Heart left ventricle (tissue), 16 donors: ENCODE data around the gene PPP2R5B. TPM values are rescaled to one million over a fixed set of nuclear protein-coding genes. Genes with fewer than 3 reads are reported as not detected.

Source experiments
- ATAC-seq, 4 donors: fragments of 200-7000 bp; cut with Tn5 transposase; one replicate each; pipeline ENCODE4 v1.9.1; 2020 to 2022; ENCODE audit warnings: moderate library complexity in 4 of 4, mild to moderate bottlenecking in 3 of 4, moderate number of reproducible peaks in 1 of 4
- DNase-seq, 5 donors: peaks; one replicate each; pipeline ENCODE4 v3.0.0-alpha.2; 2020
- H3K27ac ChIP-seq, 12 donors: fragments of 200-600 bp; sonication (generic) in 4 of 12; one replicate each; pipeline versions ENCODE4 v1.5.0 to v1.8.0; 2016 to 2022; ENCODE audit warnings: mild to moderate bottlenecking in 2 of 12
- H3K27me3 ChIP-seq, 9 donors: fragments of 200-600 bp; sonication (generic) in 2 of 9; one replicate each; pipeline versions ENCODE4 v1.5.1 to v1.8.0; 2016 to 2022; ENCODE audit warnings: mild to moderate bottlenecking in 3 of 9
- H3K36me3 ChIP-seq, 9 donors: fragments of 200-600 bp; sonication (generic) in 2 of 9; one replicate each; pipeline versions ENCODE4 v1.5.0 to v1.8.0; 2018 to 2022; ENCODE audit warnings: mild to moderate bottlenecking in 2 of 9
- H3K4me1 ChIP-seq, 12 donors: fragments of 200-600 bp; sonication (generic) in 4 of 12; one replicate each; pipeline versions ENCODE4 v1.5.0 to v1.8.0; 2016 to 2022; ENCODE audit warnings: mild to moderate bottlenecking in 3 of 12
- H3K4me3 ChIP-seq, 12 donors: fragments of 200-600 bp; sonication (generic) in 4 of 12; one replicate each; pipeline versions ENCODE4 v1.5.0 to v1.8.0; 2017 to 2022; ENCODE audit warnings: mild to moderate bottlenecking in 9 of 12, moderate library complexity in 4 of 12
- H3K9me3 ChIP-seq, 12 donors: fragments of 200-600 bp; sonication (generic) in 4 of 12; one replicate each; pipeline versions ENCODE4 v1.5.0 to v1.8.0; 2016 to 2022; ENCODE audit warnings: mild to moderate bottlenecking in 1 of 12
- POLR2A ChIP-seq, 2 donors: fragments of 450-650 bp; IDR thresholded peaks; one replicate each; pipeline ENCODE4 v1.6.1; 2017; ENCODE audit warnings: antibody characterized with exemption in 2 of 2, mild to moderate bottlenecking in 2 of 2, moderate library complexity in 2 of 2
- WGBS, 4 donors: extraction: QIAGEN DNeasy Blood & Tissue Kit in 2 of 4; methylation state at CpG; one replicate each; pipeline versions ENCODE4 v1.1.5 to v1.1.7; 2013 to 2018; 5-methylcytosine and 5-hydroxymethylcytosine counted together
- intact Hi-C, 10 donors: fragments of 100-400 bp; cut with DNase I; formaldehyde crosslinking; loops; one replicate each; pipeline versions ENCODE4 v1.11.1 to v1.14.2; 2022
- polyA plus RNA-seq, 2 donors: library from polyadenylated mRNA; stranded (reverse); fragments of 200-250 nt; gene quantifications; one replicate each; pipeline ENCODE4 v1.2.3, GENCODE V29; 2013
- total RNA-seq, 9 donors: library from RNA; depleted of rRNA in 2 of 9; stranded (reverse); fragments of >200 nt in 2 of 9; fragmentation: NEBNext Ultra II Directional in 3 of 9; extraction: Animal tissue kit (Norgen Biotek cat#: 25700) in 3 of 9; gene quantifications; one replicate each; pipeline versions ENCODE4 v1.1.0 to v1.2.4, GENCODE V29; 2016 to 2023
- TF ChIP-seq, protein P1 (sequence below), 12 donors: fragments of 200-600 bp; sonication (generic) in 4 of 12; IDR thresholded peaks; one replicate each; pipeline versions ENCODE4 v1.5.0 to v1.8.0; 2018 to 2022; ENCODE audit warnings: antibody characterized with exemption in 12 of 12, mild to moderate bottlenecking in 5 of 12
- donor health status: ischemic (EF 13 %, LVEDD 7.1; RV severe dilation, severe dysfunction).
- donor health status: healthy with polysubstance abuse.
- donor health status: DM: no; HTN: yes; CAD: no.
- donor health status: DM: no; HTN: no; CAD: no.
- donor health status: ischemic (EF 25% LVEDD 6.9; RV normal size, moderate dysfunction).
- donor health status: ischemic (EF 25% LVEDD 5.7; RV mildly dilated, moderate dysfunction).
- donor health status: healthy.
- donor health status: DM: yes; HTN: yes; CAD: no.
- donor health status: ischemic (EF 35%, LVEDD 5.7; RV mildly dilated, moderate dysfunction).
- donor health status: nonischemic (EF 11% LVEDD 7.7; RV severe dilation, severe dysfunction).
- donor health status: DM: yes; HTN: yes; CAD: no.
- donor health status: PGD.
- donor health status: ischemic (EF 29% LVEDD 5.4; RV normal size, mild dysfunction).
- donor health status: nonischemic (EF 23%, LVEDD 6.1; RV moderate dilation, normal function).

The PPP2R5B gene
- total and polyA plus RNA-seq, 11 donors: 17.5 to 34.3 (median 22.6) TPM

DNA sequence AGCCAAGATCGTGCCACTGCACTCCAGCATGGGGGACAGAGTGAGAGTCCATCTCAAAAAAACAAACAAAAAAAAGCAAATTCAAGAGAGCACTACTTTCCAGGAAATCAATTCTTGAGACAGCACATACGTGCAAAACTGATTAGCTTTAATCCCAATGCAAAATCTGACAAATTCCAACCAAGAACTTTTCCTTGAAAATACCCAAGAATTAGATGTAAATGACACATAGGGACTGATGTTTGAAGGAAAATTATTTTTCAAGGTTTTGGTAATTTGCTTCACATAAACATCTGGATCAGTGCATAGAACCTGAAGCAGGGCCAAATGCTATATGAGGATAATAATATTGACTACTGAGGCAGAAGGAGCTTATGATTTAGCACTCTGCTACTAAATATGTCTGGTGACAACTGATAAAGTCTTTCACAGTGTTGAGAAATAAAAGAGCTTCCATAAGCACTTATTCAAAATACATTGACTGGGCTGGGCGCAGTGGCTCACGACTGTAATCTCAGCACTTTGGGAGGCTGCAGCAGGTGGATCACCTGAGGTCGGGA is 38.7 kb downstream of the PPP2R5B start:
- no peak overlapping the region for H3K27ac ChIP-seq
- no peak for ATAC-seq

DNA sequence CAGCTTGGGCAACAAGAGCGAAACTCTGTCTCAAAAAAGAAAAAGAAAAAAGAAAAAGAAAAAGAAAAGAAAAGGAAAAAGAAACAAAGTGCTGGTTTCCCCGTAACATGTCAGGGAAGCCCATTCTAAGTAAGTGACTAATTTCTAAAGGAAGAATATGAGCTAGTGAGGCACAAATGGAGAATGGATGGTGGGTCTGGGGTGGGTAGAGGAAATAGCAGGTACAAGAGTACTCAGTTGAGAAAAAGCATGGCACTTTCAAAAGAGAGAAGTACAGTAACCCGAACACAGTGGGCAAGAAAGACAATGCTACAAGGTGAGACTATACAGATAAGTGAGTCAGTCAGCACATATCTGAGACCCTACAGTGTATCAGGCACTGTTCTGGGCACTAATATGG is 42.9 kb downstream of the PPP2R5B start:
- H3K9me3 ChIP-seq: no peaks in the 10 kb centered on the region
- intact Hi-C loops: no loop called here
- DNase-seq (no peak), ATAC-seq (no peak)
- no peaks in the 10 kb centered on the region for H3K36me3 ChIP-seq
- peaks cover 0 to 11% (median 9%) of the 10 kb centered on the region in 12 donors for H3K4me1 ChIP-seq
- H3K4me3 ChIP-seq: no peak overlapping the region
- H3K27ac ChIP-seq: no peak overlapping the region
- H3K27me3 ChIP-seq: no peaks in the 10 kb centered on the region
- 91 to 94% (median 93%) methylated on average over 3 of the region's 3 CpGs for WGBS, 4 donors
- TF ChIP-seq, protein P1, sequence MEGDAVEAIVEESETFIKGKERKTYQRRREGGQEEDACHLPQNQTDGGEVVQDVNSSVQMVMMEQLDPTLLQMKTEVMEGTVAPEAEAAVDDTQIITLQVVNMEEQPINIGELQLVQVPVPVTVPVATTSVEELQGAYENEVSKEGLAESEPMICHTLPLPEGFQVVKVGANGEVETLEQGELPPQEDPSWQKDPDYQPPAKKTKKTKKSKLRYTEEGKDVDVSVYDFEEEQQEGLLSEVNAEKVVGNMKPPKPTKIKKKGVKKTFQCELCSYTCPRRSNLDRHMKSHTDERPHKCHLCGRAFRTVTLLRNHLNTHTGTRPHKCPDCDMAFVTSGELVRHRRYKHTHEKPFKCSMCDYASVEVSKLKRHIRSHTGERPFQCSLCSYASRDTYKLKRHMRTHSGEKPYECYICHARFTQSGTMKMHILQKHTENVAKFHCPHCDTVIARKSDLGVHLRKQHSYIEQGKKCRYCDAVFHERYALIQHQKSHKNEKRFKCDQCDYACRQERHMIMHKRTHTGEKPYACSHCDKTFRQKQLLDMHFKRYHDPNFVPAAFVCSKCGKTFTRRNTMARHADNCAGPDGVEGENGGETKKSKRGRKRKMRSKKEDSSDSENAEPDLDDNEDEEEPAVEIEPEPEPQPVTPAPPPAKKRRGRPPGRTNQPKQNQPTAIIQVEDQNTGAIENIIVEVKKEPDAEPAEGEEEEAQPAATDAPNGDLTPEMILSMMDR (IDR thresholded peaks at IDR 0.05): no peak
- TF ChIP-seq POLR2A (IDR thresholded peaks at IDR 0.05): no peak

More for the DNA sequence above, 38.7 kb downstream of the PPP2R5B start:
- no peak for DNase-seq
- TF ChIP-seq, protein P1 (IDR thresholded peaks at IDR 0.05): no peak
- TF ChIP-seq POLR2A (IDR thresholded peaks at IDR 0.05): no peak
- peaks cover 0 to 3% (median 0%) of the 10 kb centered on the region in 9 donors for H3K27me3 ChIP-seq
- intact Hi-C loops: no loop called here
- no peak overlapping the region for H3K4me3 ChIP-seq
- no peaks in the 10 kb centered on the region for H3K4me1 ChIP-seq
- 80 to 91% (median 82%) methylated on average over 5 of the region's 5 CpGs for WGBS, 4 donors
- no peaks in the 10 kb centered on the region for H3K36me3 ChIP-seq
- H3K9me3 ChIP-seq: no peaks in the 10 kb centered on the region

DNA sequence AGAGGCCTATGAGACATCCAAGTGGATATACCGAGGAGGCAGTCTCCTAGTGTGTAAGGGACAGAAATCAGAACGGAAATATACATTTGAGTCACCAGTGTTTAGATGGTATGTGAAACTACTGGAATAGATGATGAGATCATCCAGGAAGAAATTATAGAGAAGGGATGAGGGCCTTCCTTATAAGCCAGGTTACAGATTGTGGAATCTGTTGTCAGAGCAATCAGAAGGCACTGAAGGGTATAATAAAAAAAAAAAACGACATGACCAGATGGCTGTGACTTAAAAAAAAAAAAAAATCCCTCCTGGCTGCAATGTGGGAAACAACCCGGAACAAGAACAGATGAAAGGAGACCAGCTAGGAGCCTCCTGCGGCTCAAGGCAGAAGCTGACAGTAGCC is 44.7 kb downstream of the PPP2R5B start:
- H3K4me3 ChIP-seq: no peak overlapping the region
- no peak overlapping the region for H3K27ac ChIP-seq
- TF ChIP-seq, protein P1 (IDR thresholded peaks at IDR 0.05): no peak
- no peak for TF ChIP-seq POLR2A (IDR thresholded peaks at IDR 0.05)
- ATAC-seq: no peak
- H3K9me3 ChIP-seq: no peaks in the 10 kb centered on the region
- peaks cover 0 to 12% (median 10%) of the 10 kb centered on the region in 12 donors for H3K4me1 ChIP-seq
- no peaks in the 10 kb centered on the region for H3K27me3 ChIP-seq
- 39 to 44% (median 41%) methylated on average over 5 of the region's 5 CpGs for WGBS, 4 donors
- no peaks in the 10 kb centered on the region for H3K36me3 ChIP-seq
- no peak for DNase-seq
- intact Hi-C loops: no loop called here

DNA sequence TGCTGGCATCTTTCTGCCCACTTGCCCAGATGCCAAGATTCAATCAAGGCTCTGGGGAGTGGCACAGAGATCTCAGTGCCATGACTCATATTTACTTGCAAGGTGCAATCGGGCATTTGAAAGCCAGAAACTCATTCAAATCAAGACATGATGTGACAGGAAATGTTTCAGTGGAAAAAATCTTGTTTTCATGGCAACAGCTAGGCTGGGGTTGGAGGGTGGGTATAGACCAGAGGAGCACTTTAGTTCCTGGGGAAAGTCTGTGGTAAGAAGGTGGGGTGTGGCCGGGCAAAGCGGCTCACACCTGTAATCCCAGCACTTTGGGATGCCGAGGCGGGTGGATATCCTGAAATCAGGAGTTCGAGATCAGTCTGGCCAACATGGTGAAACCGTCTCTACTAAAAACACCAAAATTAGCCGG is 46.3 kb downstream of the PPP2R5B start:
- H3K27me3 ChIP-seq: peaks cover 0 to 3% (median 0%) of the 10 kb centered on the region in 9 donors
- ATAC-seq (no peak), DNase-seq (no peak)
- H3K4me3 ChIP-seq: no peak overlapping the region
- no peak overlapping the region for H3K27ac ChIP-seq
- intact Hi-C loops: no loop called here
- no peaks in the 10 kb centered on the region for H3K9me3 ChIP-seq
- no peaks in the 10 kb centered on the region for H3K36me3 ChIP-seq
- no peak for TF ChIP-seq POLR2A (IDR thresholded peaks at IDR 0.05)
- TF ChIP-seq, protein P1 (IDR thresholded peaks at IDR 0.05): no peak
- peaks cover 0 to 12% (median 10%) of the 10 kb centered on the region in 12 donors for H3K4me1 ChIP-seq
- 86 to 92% (median 89%) methylated on average over 8 of the region's 8 CpGs for WGBS, 4 donors
